ENCODE results near the gene SYNE2.

DNA sequence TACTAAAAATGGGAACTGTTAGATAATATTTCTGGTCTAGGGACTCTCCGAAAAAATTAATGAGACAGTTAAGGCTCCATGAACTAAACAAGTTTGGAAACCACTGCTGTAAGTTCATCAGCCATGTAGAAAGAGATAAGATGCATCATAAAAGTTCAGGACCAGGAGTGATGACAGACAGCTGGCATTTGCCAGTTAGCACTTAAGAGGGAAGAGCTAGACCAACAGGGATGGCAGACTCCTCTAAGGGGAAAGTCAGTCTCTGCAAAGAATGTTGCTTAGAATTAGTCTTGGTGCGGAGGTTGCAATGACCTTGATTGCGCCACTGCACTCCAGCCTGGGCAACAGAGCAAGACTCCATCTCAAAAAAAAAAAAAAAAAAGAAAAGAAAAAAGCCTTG lies 129.4 kb downstream of the SYNE2 start:
- no peak for TF ChIP-seq POLR2A (IDR thresholded peaks at IDR 0.05)
- TF ChIP-seq, protein P1, sequence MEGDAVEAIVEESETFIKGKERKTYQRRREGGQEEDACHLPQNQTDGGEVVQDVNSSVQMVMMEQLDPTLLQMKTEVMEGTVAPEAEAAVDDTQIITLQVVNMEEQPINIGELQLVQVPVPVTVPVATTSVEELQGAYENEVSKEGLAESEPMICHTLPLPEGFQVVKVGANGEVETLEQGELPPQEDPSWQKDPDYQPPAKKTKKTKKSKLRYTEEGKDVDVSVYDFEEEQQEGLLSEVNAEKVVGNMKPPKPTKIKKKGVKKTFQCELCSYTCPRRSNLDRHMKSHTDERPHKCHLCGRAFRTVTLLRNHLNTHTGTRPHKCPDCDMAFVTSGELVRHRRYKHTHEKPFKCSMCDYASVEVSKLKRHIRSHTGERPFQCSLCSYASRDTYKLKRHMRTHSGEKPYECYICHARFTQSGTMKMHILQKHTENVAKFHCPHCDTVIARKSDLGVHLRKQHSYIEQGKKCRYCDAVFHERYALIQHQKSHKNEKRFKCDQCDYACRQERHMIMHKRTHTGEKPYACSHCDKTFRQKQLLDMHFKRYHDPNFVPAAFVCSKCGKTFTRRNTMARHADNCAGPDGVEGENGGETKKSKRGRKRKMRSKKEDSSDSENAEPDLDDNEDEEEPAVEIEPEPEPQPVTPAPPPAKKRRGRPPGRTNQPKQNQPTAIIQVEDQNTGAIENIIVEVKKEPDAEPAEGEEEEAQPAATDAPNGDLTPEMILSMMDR (IDR thresholded peaks at IDR 0.05 in 4 of 5, conservative IDR thresholded peaks at IDR 0.05 in 1 of 5) = no peak
